SH-SY5Y (cell line): Measurements from ENCODE around the gene GH1.

Source experiments
- GATA2 ChIP-seq: IDR thresholded peaks from 2 replicates; pipeline ENCODE4 v1.6.1; 2011; ENCODE audit warnings: mild to moderate bottlenecking, low read depth, low read length
- GATA3 ChIP-seq: IDR thresholded peaks from 2 replicates; pipeline ENCODE4 v1.6.1; 2011; ENCODE audit warnings: low read depth, mild to moderate bottlenecking, low read length, moderate library complexity

DNA sequence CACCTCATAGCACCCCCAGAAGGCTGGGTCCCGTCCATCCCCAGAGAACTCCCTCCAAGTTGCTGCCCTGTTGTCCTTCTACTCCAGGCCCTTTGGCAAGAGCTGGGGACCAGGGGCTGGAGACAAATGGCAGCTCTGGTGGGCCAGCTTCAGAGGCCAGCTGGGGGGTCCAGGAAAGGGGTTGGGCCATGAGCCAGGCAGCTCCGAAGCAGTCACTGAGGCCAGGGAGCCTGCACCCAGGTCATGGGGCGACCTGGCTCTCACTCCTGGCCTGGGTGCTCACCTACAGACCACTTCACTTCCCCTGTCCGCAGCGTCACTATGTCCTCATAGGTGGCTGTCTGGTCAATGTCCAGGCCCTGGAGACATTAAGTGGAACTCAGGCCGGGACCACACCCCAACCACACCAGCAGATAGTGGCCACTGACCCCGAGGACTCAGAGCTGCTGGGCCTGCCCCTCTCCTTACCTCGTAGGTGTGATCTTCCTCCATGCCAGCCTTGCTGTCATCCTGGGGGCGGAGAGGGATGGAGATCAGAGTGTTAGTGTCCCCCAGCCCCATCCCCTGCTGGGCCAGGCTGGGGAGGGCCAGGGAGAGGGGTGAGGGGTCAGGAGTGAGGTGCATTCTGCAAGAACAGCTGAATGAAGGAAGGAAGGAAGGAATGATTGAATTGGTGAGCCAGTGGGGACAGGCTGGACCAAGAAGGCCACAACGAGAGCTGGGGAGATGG, 10.5 kb upstream of the GH1 start:
- TF ChIP-seq GATA2 (no peak), GATA3 (no peak)
